HG03095 (cell line): ENCODE measurements around the gene C2orf72.
"Not testable (repeated sequence)": the region's sequence is repeated elsewhere in the genome, so short reads cannot be mapped to it uniquely, and the experiment has no call there.

ENCODE experiments used
- ATAC-seq: cut with Tn5 transposase; IDR thresholded peaks from one replicate; pipeline ENCODE4 v1.9.1; 2021; ENCODE audit warnings: moderate library complexity; ENCODE audit not compliant: unreplicated experiment

The C2orf72 gene

GRCh38 chr2:231037202-231037730 lies at the start of gene C2orf72:
Gene C2orf72 (plus strand): TSS chr2:231037523. CDS start chr2:231037566, 43 bp downstream.
- ATAC-seq: no peak

- no peak for ATAC-seq
Measured at GRCh38 chr2:230989731-230990130, 47.6 kb upstream of the C2orf72 start.

GRCh38 chr2:230990131-230990898 lies 47.0 kb upstream of the C2orf72 start:
- no peak for ATAC-seq

- ATAC-seq: no peak
Measured at GRCh38 chr2:230990899-230991150, 46.5 kb upstream of the C2orf72 start.

GRCh38 chr2:230991598-230991997 lies 45.7 kb upstream of the C2orf72 start:
- no peak for ATAC-seq

- no peak for ATAC-seq
Measured at GRCh38 chr2:230995821-230996220, 41.5 kb upstream of the C2orf72 start, which contains the start of gene SPATA3. Gene SPATA3 (plus strand): TSS chr2:230996121. CDS start chr2:230996234, 113 bp downstream.

- ATAC-seq: no peak
Measured at GRCh38 chr2:230996661-230997060, 40.7 kb upstream of the C2orf72 start.

- no peak for ATAC-seq
Measured at GRCh38 chr2:230998882-230999281, 38.4 kb upstream of the C2orf72 start.

GRCh38 chr2:230999477-230999876 lies 37.8 kb upstream of the C2orf72 start:
- ATAC-seq: no peak

GRCh38 chr2:231000211-231000904 lies 37.0 kb upstream of the C2orf72 start:
- ATAC-seq: no peak

GRCh38 chr2:231001036-231001435 lies 36.3 kb upstream of the C2orf72 start:
- no peak for ATAC-seq

GRCh38 chr2:231001921-231002320 lies 35.4 kb upstream of the C2orf72 start:
- no peak for ATAC-seq

GRCh38 chr2:231002641-231003040 lies 34.7 kb upstream of the C2orf72 start:
- ATAC-seq: no peak

- no peak for ATAC-seq
Measured at GRCh38 chr2:231003186-231003585, 34.1 kb upstream of the C2orf72 start.

GRCh38 chr2:231004930-231005329 lies 32.4 kb upstream of the C2orf72 start:
- not testable (repeated sequence) for ATAC-seq

- no peak for ATAC-seq
Measured at GRCh38 chr2:231007286-231008098, 29.8 kb upstream of the C2orf72 start.

GRCh38 chr2:231008131-231008530 lies 29.2 kb upstream of the C2orf72 start:
- ATAC-seq: no peak

GRCh38 chr2:231009236-231009919 lies 27.9 kb upstream of the C2orf72 start:
- ATAC-seq: no peak

GRCh38 chr2:231010201-231010730 lies 27.1 kb upstream of the C2orf72 start:
- no peak for ATAC-seq

GRCh38 chr2:231011526-231011925 lies 25.8 kb upstream of the C2orf72 start:
- no peak for ATAC-seq

GRCh38 chr2:231012463-231012862 lies 24.9 kb upstream of the C2orf72 start:
- ATAC-seq: no peak
